CD4-positive, alpha-beta memory T cell (primary cell): ENCODE data around the gene SHROOM3. TPM values are rescaled to one million over a fixed set of nuclear protein-coding genes. Genes with fewer than 3 reads are reported as not detected.

Experiments
- CTCF ChIA-PET: fragments of 350-600 bp; sonication (Branson Sonifier 250); formaldehyde crosslinking; loops from one replicate; lab custom pipeline; 2021; ENCODE audit warnings: inconsistent platforms; ENCODE audit not compliant: partially characterized antibody; lab: Charles Lee
- POLR2A ChIA-PET: fragments of 350-600 bp; sonication (Branson Sonifier 250); formaldehyde crosslinking; loops from one replicate; lab custom pipeline; 2021; ENCODE audit not compliant: partially characterized antibody; lab: Charles Lee
- DNase-seq, 5 donors: peaks; one replicate each; pipeline versions ENCODE4 v3.0.0 to v3.0.0-alpha.2; 2020 to 2022; ENCODE audit warnings: mixed read lengths in 1 of 5
- H3K27ac ChIP-seq: one replicate; pipeline ENCODE4 v1.7.0; 2013; ENCODE audit warnings: low read depth, low read length
- H3K27me3 ChIP-seq: 2 replicates; pipeline ENCODE4 v1.7.0; 2013; ENCODE audit warnings: mild to moderate bottlenecking, low read length, moderate library complexity; ENCODE audit not compliant: insufficient read depth
- H3K36me3 ChIP-seq: 2 replicates; pipeline ENCODE4 v1.7.0; 2013; ENCODE audit warnings: mild to moderate bottlenecking, low read length, moderate library complexity; ENCODE audit not compliant: insufficient read depth
- H3K4me1 ChIP-seq: 2 replicates; pipeline ENCODE4 v1.7.0; 2013; ENCODE audit warnings: mild to moderate bottlenecking, low read length, moderate library complexity; ENCODE audit not compliant: insufficient read depth
- H3K4me3 ChIP-seq, 2 donors: one replicate each; pipeline ENCODE4 v1.7.0; 2013; ENCODE audit warnings: low read length in 2 of 2, mild to moderate bottlenecking in 1 of 2
- H3K9me3 ChIP-seq, 2 donors: one replicate each; pipeline ENCODE4 v1.7.0; 2013; ENCODE audit warnings: low read length in 2 of 2, control low read depth in 1 of 2; ENCODE audit not compliant: control insufficient read depth in 1 of 2
- H3K27ac Mint-ChIP-seq, 7 donors: one replicate each; pipeline ENCODE4 v1.8.0; 2020 to 2021; ENCODE audit warnings: mixed read lengths in 7 of 7, mild to moderate bottlenecking in 6 of 7, inconsistent platforms in 3 of 7, moderate library complexity in 3 of 7
- H3K27me3 Mint-ChIP-seq, 2 donors: one replicate each; pipeline ENCODE4 v1.8.0; 2020 to 2021; ENCODE audit warnings: mixed read lengths in 2 of 2
- H3K36me3 Mint-ChIP-seq, 2 donors: one replicate each; pipeline ENCODE4 v1.8.0; 2020 to 2021; ENCODE audit warnings: mixed read lengths in 2 of 2, inconsistent platforms in 1 of 2, mild to moderate bottlenecking in 1 of 2
- H3K4me1 Mint-ChIP-seq, 4 donors: one replicate each; pipeline ENCODE4 v1.8.0; 2020 to 2021; ENCODE audit warnings: mixed read lengths in 4 of 4, mild to moderate bottlenecking in 1 of 4
- H3K4me3 Mint-ChIP-seq, 8 donors: one replicate each; pipeline ENCODE4 v1.8.0; 2020 to 2021; ENCODE audit warnings: mixed read lengths in 8 of 8, mild to moderate bottlenecking in 7 of 8, moderate library complexity in 6 of 8, inconsistent platforms in 3 of 8
- H3K9me3 Mint-ChIP-seq, 8 donors: one replicate each; pipeline ENCODE4 v1.8.0; 2020 to 2021; ENCODE audit warnings: mixed read lengths in 8 of 8, mild to moderate bottlenecking in 5 of 8, inconsistent platforms in 3 of 8, moderate library complexity in 1 of 8
- intact Hi-C: fragments of 100-400 bp; cut with micrococcal nuclease; formaldehyde crosslinking; loops from one replicate; pipeline ENCODE4 v1.15.1; 2023
- polyA plus RNA-seq, 2 donors: library from polyadenylated mRNA; unstranded; fragments of 300-500 nt; fragmentation: Illumina TruSeq; gene quantifications; one replicate each; pipeline ENCODE4 v1.2.3, GENCODE V29; 2021
- total RNA-seq, 2 experiments: library from RNA; stranded (reverse); gene quantifications; one replicate each; pipeline ENCODE4 v1.2.3, GENCODE V29; 2021

The SHROOM3 gene
- total and polyA plus RNA-seq, 4 experiments from 2014 or later = not detected

- Mint-ChIP-seq H3K9me3 (no peaks in the 10 kb centered on the region), H3K27me3 (peaks cover 22 to 26% of the 10 kb centered on the region in 2 donors), H3K4me3 (no peak overlapping the region), H3K36me3 (no peaks in the 10 kb centered on the region), H3K4me1 (peaks cover 0 to 4% (median 0%) of the 10 kb centered on the region in 4 donors), H3K27ac (no peak overlapping the region)
- H3K36me3 ChIP-seq = no peaks in the 10 kb centered on the region
- POLR2A ChIA-PET = no interaction called here
- no peak for DNase-seq
- no peaks in the 10 kb centered on the region for H3K9me3 ChIP-seq
- intact Hi-C loops = no loop called here
- no peaks in the 10 kb centered on the region for H3K27me3 ChIP-seq
- H3K4me1 ChIP-seq = no peaks in the 10 kb centered on the region
- CTCF ChIA-PET = no interaction called here
- H3K27ac ChIP-seq = no peak overlapping the region
- no peak overlapping the region for H3K4me3 ChIP-seq
These were observed 190.1 kb downstream of the SHROOM3 start for GRCh38 chr4:76624931-76625715.

DNA sequence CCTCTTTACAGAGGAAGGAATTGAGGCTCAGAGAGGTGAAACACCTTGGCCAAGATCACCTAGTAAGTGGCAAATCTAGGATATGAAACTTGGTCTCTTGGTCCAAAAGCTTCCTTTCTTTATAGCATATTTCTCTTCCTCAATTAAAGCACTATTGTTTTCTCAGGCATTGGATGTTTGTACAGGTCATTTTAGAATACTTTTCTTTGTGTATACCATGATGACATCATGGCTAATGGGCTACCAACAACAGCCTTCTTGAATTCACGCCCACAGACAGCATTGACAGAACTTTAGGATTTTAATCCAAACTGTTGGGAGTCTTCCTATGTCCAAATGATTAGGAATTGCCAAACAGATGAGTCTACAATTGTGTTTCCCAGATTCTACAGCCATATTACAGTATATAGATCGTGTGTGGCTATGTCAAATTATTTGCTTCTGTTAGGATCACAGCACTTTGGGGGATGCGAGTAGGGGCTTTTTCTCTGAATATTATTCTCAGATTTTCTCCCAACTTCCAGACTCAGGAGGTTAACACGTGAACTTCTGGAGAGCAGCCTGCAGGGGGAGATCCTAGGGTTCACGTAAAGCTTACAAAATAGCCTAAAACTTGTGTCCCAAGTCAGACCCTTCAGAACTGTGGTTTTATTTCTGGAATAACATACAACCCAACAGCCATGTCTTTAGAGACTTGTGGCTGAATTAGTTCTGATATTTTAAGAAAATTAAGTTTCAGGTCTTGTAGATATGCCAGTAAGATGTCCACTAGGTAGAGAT lies 191.8 kb downstream of the SHROOM3 start:
- H3K4me3 ChIP-seq = no peak overlapping the region
- no peak overlapping the region for H3K4me3 Mint-ChIP-seq
- no peaks in the 10 kb centered on the region for H3K36me3 Mint-ChIP-seq
- ChIA-PET POLR2A (no interaction called here), CTCF (no interaction called here)
- H3K36me3 ChIP-seq = no peaks in the 10 kb centered on the region
- H3K9me3 Mint-ChIP-seq = peaks cover 0 to 4% (median 0%) of the 10 kb centered on the region in 8 donors
- no peak for DNase-seq
- H3K4me1 ChIP-seq = no peaks in the 10 kb centered on the region
- H3K27ac Mint-ChIP-seq = no peak overlapping the region
- H3K27ac ChIP-seq = no peak overlapping the region
- no peaks in the 10 kb centered on the region for H3K27me3 ChIP-seq
- H3K27me3 Mint-ChIP-seq = peaks cover 25 to 32% of the 10 kb centered on the region in 2 donors
- intact Hi-C loops = no loop called here
- H3K9me3 ChIP-seq = no peaks in the 10 kb centered on the region
- peaks cover 0 to 4% (median 0%) of the 10 kb centered on the region in 4 donors for H3K4me1 Mint-ChIP-seq

- POLR2A ChIA-PET = no interaction called here
- Histone ChIP-seq H3K27me3 (no peaks in the 10 kb centered on the region), H3K27ac (no peak overlapping the region), H3K4me3 (no peak overlapping the region), H3K9me3 (no peaks in the 10 kb centered on the region), H3K4me1 (no peaks in the 10 kb centered on the region), H3K36me3 (no peaks in the 10 kb centered on the region)
- intact Hi-C loops = no loop called here
- H3K36me3 Mint-ChIP-seq = no peaks in the 10 kb centered on the region
- peaks cover 0 to 4% (median 0%) of the 10 kb centered on the region in 4 donors for H3K4me1 Mint-ChIP-seq
- CTCF ChIA-PET = no interaction called here
- peaks cover 0 to 4% (median 0%) of the 10 kb centered on the region in 8 donors for H3K9me3 Mint-ChIP-seq
- H3K27ac Mint-ChIP-seq = no peak overlapping the region
- DNase-seq = no peak
- peaks cover 27 to 33% of the 10 kb centered on the region in 2 donors for H3K27me3 Mint-ChIP-seq
- H3K4me3 Mint-ChIP-seq = no peak overlapping the region
These were observed 193.2 kb downstream of the SHROOM3 start for GRCh38 chr4:76628251-76628650.

DNA sequence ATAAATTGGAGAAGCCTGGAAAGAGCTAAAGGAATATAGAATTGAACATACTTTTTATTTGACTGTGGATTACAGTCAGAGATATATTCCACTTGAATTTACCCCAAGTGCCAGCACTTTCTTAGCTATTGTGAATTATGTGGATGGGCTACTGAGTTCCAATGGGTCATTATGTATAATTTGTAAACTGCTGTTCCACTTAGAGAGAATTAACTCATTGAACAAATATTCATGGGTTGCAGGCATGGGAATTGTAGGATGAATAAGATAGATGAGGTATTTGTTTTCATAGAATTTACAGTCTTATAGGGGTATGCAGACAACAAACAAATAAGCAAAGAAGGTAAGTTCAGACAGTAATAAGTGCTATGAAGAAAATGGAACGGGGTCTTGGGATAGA lies 195.7 kb downstream of the SHROOM3 start:
- Histone ChIP-seq H3K4me1 (no peaks in the 10 kb centered on the region), H3K36me3 (no peaks in the 10 kb centered on the region), H3K9me3 (no peaks in the 10 kb centered on the region), H3K4me3 (no peak overlapping the region), H3K27me3 (no peaks in the 10 kb centered on the region), H3K27ac (no peak overlapping the region)
- no peak for DNase-seq
- intact Hi-C loops = no loop called here
- CTCF ChIA-PET = interaction anchor here (1.5 kb wide), 1 partner anchor 8 kb away, joined by 3 read pairs; no protein-coding TSS in a partner anchor
- Mint-ChIP-seq H3K27ac (no peak overlapping the region), H3K4me1 (peaks cover 0 to under 1% (median 0%) of the 10 kb centered on the region in 4 donors), H3K27me3 (peaks cover 27 to 30% of the 10 kb centered on the region in 2 donors), H3K36me3 (no peaks in the 10 kb centered on the region), H3K4me3 (no peak overlapping the region), H3K9me3 (peaks cover 0 to 4% (median 0%) of the 10 kb centered on the region in 8 donors)
- POLR2A ChIA-PET = no interaction called here

- Histone ChIP-seq H3K27me3 (no peaks in the 10 kb centered on the region), H3K9me3 (no peaks in the 10 kb centered on the region), H3K4me1 (no peaks in the 10 kb centered on the region), H3K36me3 (no peaks in the 10 kb centered on the region), H3K27ac (no peak overlapping the region), H3K4me3 (no peak overlapping the region)
- CTCF ChIA-PET = no interaction called here
- POLR2A ChIA-PET = no interaction called here
- no peak for DNase-seq
- Mint-ChIP-seq H3K4me1 (no peaks in the 10 kb centered on the region), H3K4me3 (no peak overlapping the region), H3K36me3 (no peaks in the 10 kb centered on the region), H3K9me3 (peaks cover 0 to 4% (median 0%) of the 10 kb centered on the region in 8 donors), H3K27me3 (peaks cover 23 to 25% of the 10 kb centered on the region in 2 donors), H3K27ac (no peak overlapping the region)
- intact Hi-C loops = no loop called here
These were observed 199.2 kb downstream of the SHROOM3 start for GRCh38 chr4:76634220-76634619.

- H3K27me3 Mint-ChIP-seq = peaks cover 14 to 25% of the 10 kb centered on the region in 2 donors
- H3K36me3 Mint-ChIP-seq = no peaks in the 10 kb centered on the region
- H3K4me3 Mint-ChIP-seq = no peak overlapping the region
- Histone ChIP-seq H3K36me3 (no peaks in the 10 kb centered on the region), H3K4me3 (no peak overlapping the region), H3K27me3 (no peaks in the 10 kb centered on the region), H3K4me1 (no peaks in the 10 kb centered on the region), H3K27ac (no peak overlapping the region), H3K9me3 (no peaks in the 10 kb centered on the region)
- CTCF ChIA-PET = interaction anchor here (1.5 kb wide), 2 partner anchors 8 to 14 kb away, joined by 3 to 4 read pairs; no protein-coding TSS in a partner anchor
- no peak for DNase-seq
- no peaks in the 10 kb centered on the region for H3K4me1 Mint-ChIP-seq
- intact Hi-C loops = no loop called here
- POLR2A ChIA-PET = no interaction called here
- no peak overlapping the region for H3K27ac Mint-ChIP-seq
- H3K9me3 Mint-ChIP-seq = no peaks in the 10 kb centered on the region
These were observed 202.8 kb downstream of the SHROOM3 start for GRCh38 chr4:76637712-76638361.

DNA sequence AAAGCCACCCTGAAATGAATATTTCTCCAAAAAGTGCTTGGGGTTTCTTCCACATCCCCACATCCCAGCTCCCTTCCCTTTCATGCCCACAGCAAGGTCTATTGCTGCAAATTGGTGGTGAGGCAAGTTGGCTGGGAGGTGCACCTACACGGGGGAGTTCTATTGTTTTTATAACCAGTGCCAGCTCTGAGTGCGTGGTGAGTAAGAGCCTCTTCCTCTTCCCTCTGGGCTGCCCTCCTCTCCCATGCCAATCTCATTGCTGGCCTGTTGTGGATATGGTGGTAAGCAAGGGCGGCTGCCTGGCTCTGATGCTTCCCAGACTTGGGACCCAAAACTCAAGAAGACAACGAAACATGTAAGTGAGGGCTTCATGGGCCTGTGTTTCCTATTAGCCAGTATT lies 204.3 kb downstream of the SHROOM3 start:
- no peak for DNase-seq
- Histone ChIP-seq H3K4me1 (no peaks in the 10 kb centered on the region), H3K9me3 (no peaks in the 10 kb centered on the region), H3K36me3 (no peaks in the 10 kb centered on the region), H3K4me3 (no peak overlapping the region), H3K27ac (no peak overlapping the region), H3K27me3 (no peaks in the 10 kb centered on the region)
- ChIA-PET POLR2A (no interaction called here), CTCF (interaction anchor here (1.5 kb wide), 1 partner anchor 9 kb away, joined by 3 read pairs; no protein-coding TSS in a partner anchor)
- Mint-ChIP-seq H3K4me3 (no peak overlapping the region), H3K36me3 (no peaks in the 10 kb centered on the region), H3K27me3 (peaks cover 15 to 21% of the 10 kb centered on the region in 2 donors), H3K27ac (no peak overlapping the region), H3K9me3 (no peaks in the 10 kb centered on the region), H3K4me1 (no peaks in the 10 kb centered on the region)
- intact Hi-C loops = no loop called here
